K562 (cell line): ENCODE data around the gene SPHK1. TPM values are rescaled to one million over a fixed set of nuclear protein-coding genes. Genes with fewer than 3 reads are reported as not detected.
A peak's percentile ranks its signal among the peaks of the same experiment; 100 is the strongest.

Experiments
- ATAC-seq: fragments of 200-7000 bp; cut with Tn5 transposase; 3 replicates; pipeline ENCODE4 v1.9.1; 2020; ENCODE audit warnings: moderate library complexity
- BruUV-seq: library from RNA; stranded (reverse); fragments of 400-500 nt; replicated peaks from 2 replicates; lab custom pipeline; 2021; lab: Mats Ljungman, UMichigan
- CTCF ChIA-PET: fragments of 300-600 bp; formaldehyde crosslinking; extraction: SDS; loops from one replicate; lab custom pipeline; 2021; ENCODE audit warnings: low intra/inter-chr PET ratio; lab: Yijun Ruan, JAX
- POLR2A ChIA-PET: fragments of 300-600, 350-650 bp; sonication (Branson Sonifier 250); formaldehyde crosslinking; extraction: SDS; loops from one replicate; lab custom pipeline; 2021; ENCODE audit warnings: antibody characterized with exemption, inconsistent platforms; lab: Yijun Ruan, JAX
- DNase-seq, 4 experiments: peaks; one replicate each; pipeline versions ENCODE4 v3.0.0 to v3.0.0-alpha.2; 2011 to 2018; ENCODE audit warnings: low spot score in 3 of 4, mixed read lengths in 3 of 4; ENCODE audit errors: extremely low read depth in 1 of 4
- FAIRE-seq: peaks from 2 replicates; lab custom pipeline; 2011; peaks lifted over from hg19 to GRCh38; lab: Jason Lieb, UNC
- H2AFZ ChIP-seq: 2 replicates; pipeline ENCODE4 v1.6.0; 2011; ENCODE audit warnings: low read depth, low read length, control low read depth, inconsistent platforms
- H3K27ac ChIP-seq: fragments of 200-600 bp; 3 replicates; pipeline ENCODE4 v1.8.0; 2011; ENCODE audit warnings: low read depth, mild to moderate bottlenecking, control low read depth, inconsistent platforms, low read length, moderate library complexity, mixed read lengths; ENCODE audit errors: extremely low read depth
- H3K27me3 ChIP-seq, 2 experiments: fragments of 300-600 bp in 1 of 2; 2 replicates in 1 of 2; 3 replicates in 1 of 2; pipeline versions ENCODE4 v1.6.0 to v1.8.0; 2011; ENCODE audit warnings: inconsistent platforms in 2 of 2, low read length in 2 of 2, mild to moderate bottlenecking in 1 of 2, mixed read lengths in 1 of 2, moderate library complexity in 1 of 2; ENCODE audit not compliant: control insufficient read depth in 2 of 2, insufficient read depth in 2 of 2
- H3K36me3 ChIP-seq: fragments of 300-600 bp; 3 replicates; pipeline ENCODE4 v1.8.0; 2011; ENCODE audit warnings: mild to moderate bottlenecking, low read length, inconsistent platforms; ENCODE audit not compliant: control insufficient read depth, insufficient read depth
- H3K4me1 ChIP-seq, 2 experiments: fragments of 200-600 bp in 1 of 2; replicated peaks in 1 of 2; 2 replicates in 1 of 2; 3 replicates in 1 of 2; pipeline versions ENCODE4 v1.5.1 to v1.8.0; 2011; ENCODE audit warnings: inconsistent platforms in 2 of 2, low read length in 2 of 2, mild to moderate bottlenecking in 1 of 2, mixed read lengths in 1 of 2, moderate library complexity in 1 of 2; ENCODE audit not compliant: control insufficient read depth in 2 of 2, insufficient read depth in 2 of 2
- H3K4me2 ChIP-seq: 2 replicates; pipeline ENCODE4 v1.6.1; 2011; ENCODE audit warnings: low read length, control low read depth, inconsistent platforms, mixed read lengths; ENCODE audit not compliant: insufficient read depth
- H3K4me3 ChIP-seq: fragments of 200-600 bp; sonication (generic), shearing (Covaris generic); 2 replicates; pipeline ENCODE4 v1.5.1; 2016; ENCODE audit warnings: control low read depth, inconsistent platforms
- H3K79me2 ChIP-seq: fragments of 200-600 bp; 3 replicates; pipeline ENCODE4 v1.8.0; 2011; ENCODE audit warnings: low read length, inconsistent platforms; ENCODE audit not compliant: control insufficient read depth, insufficient read depth
- H3K9ac ChIP-seq, 2 experiments: 2 replicates each; pipeline versions ENCODE4 v1.6.0 to v1.6.1; 2011; ENCODE audit warnings: low read depth in 2 of 2, low read length in 2 of 2, control low read depth in 1 of 2, inconsistent platforms in 1 of 2, mild to moderate bottlenecking in 1 of 2, mixed read lengths in 1 of 2; ENCODE audit not compliant: insufficient read depth in 1 of 2
- H3K9me1 ChIP-seq: one replicate; pipeline ENCODE4 v1.6.0; 2011; ENCODE audit warnings: inconsistent platforms, mild to moderate bottlenecking, low read length, moderate library complexity; ENCODE audit not compliant: control insufficient read depth, insufficient read depth
- H3K9me3 ChIP-seq: replicated peaks from 2 replicates; pipeline ENCODE4 v1.5.1; 2011; ENCODE audit warnings: low read depth, low read length, inconsistent platforms; ENCODE audit not compliant: control insufficient read depth, insufficient read depth
- H4K20me1 ChIP-seq: replicated peaks from 2 replicates; pipeline ENCODE4 v1.6.1; 2011; ENCODE audit warnings: low read length, inconsistent platforms, mixed read lengths; ENCODE audit not compliant: control insufficient read depth, insufficient read depth
- CBX2 ChIP-seq: fragments of 200-600 bp; sonication (generic); IDR thresholded peaks from one replicate; pipeline ENCODE4 v1.6.1; 2012; ENCODE audit warnings: mild to moderate bottlenecking, low read length, inconsistent platforms; ENCODE audit not compliant: insufficient read depth, poor library complexity, severe bottlenecking
- CHCHD3 ChIP-seq: fragments of 250-450 bp; sonication (Bioruptor Pico); IDR thresholded peaks from 2 replicates; pipeline ENCODE4 v2.1.2; 2022; ENCODE audit warnings: mild to moderate bottlenecking
- LARP7 ChIP-seq: fragments of 450-650 bp; IDR thresholded peaks from 2 replicates; pipeline ENCODE4 v1.6.1; 2016
- MED1 ChIP-seq: sonication (generic); formaldehyde crosslinking; IDR thresholded peaks from 2 replicates; pipeline ENCODE4 v1.8.1; 2023; ENCODE audit warnings: missing genetic modification reagents, borderline replicate concordance
- NCOA6 ChIP-seq: fragments of 450-650 bp; IDR thresholded peaks from 2 replicates; pipeline ENCODE4 v1.6.1; 2017; ENCODE audit warnings: mild to moderate bottlenecking
- RBM22 ChIP-seq: fragments of 200-400 bp; formaldehyde crosslinking; IDR thresholded peaks from 2 replicates; pipeline ENCODE4 v1.6.1; 2018; ENCODE audit warnings: low read length, low read depth; ENCODE audit not compliant: poor library complexity, severe bottlenecking
- SRSF7 ChIP-seq: fragments of 200-400 bp; formaldehyde crosslinking; optimal IDR thresholded peaks from 2 replicates; pipeline ENCODE3; 2017; ENCODE audit warnings: mild to moderate bottlenecking, low read depth, low read length
- TAF1 ChIP-seq: IDR thresholded peaks from 2 replicates; pipeline ENCODE4 v1.6.1; 2011; ENCODE audit warnings: mild to moderate bottlenecking, low read length, moderate library complexity; ENCODE audit not compliant: insufficient read depth, control insufficient read depth, severe bottlenecking; ENCODE audit errors: extremely low read depth
- TGIF2 ChIP-seq: sonication (generic); formaldehyde crosslinking; IDR thresholded peaks from 2 replicates; pipeline ENCODE4 v1.8.1; 2022; ENCODE audit warnings: mild to moderate bottlenecking, missing genetic modification reagents, moderate library complexity
- THRAP3 ChIP-seq: fragments of 450-650 bp; IDR thresholded peaks from 2 replicates; pipeline ENCODE4 v1.6.1; 2016; ENCODE audit warnings: mild to moderate bottlenecking, inconsistent platforms, borderline replicate concordance
- USF1 ChIP-seq: sonication (generic); formaldehyde crosslinking; IDR thresholded peaks from 2 replicates; pipeline ENCODE4 v1.9.0; 2022; ENCODE audit warnings: mild to moderate bottlenecking, missing genetic modification reagents
- ZBTB2 ChIP-seq: fragments of 450-650 bp; IDR thresholded peaks from 2 replicates; pipeline ENCODE4 v1.6.1; 2016; ENCODE audit warnings: antibody characterized with exemption
- ZC3H8 ChIP-seq: fragments of 450-650 bp; IDR thresholded peaks from 2 replicates; pipeline ENCODE4 v1.6.1; 2017
- WGBS: fragments of 100-300 bp; shearing (Covaris generic); methylation state at CpG from one replicate; pipeline ENCODE4 v1.1.6; 2016; ENCODE audit warnings: low coverage, mixed read lengths; ENCODE audit not compliant: insufficient coverage; ENCODE audit errors: missing lambda C conversion rate; 5-methylcytosine and 5-hydroxymethylcytosine counted together
- in situ Hi-C: fragments of 300-500 bp; cut with MboI; formaldehyde crosslinking; loops from 4 replicates; pipeline ENCODE4 v1.15.0; 2018; ENCODE audit warnings: inconsistent platforms, mixed read lengths
- intact Hi-C: fragments of 100-400 bp; cut with micrococcal nuclease; formaldehyde crosslinking; loops from 2 replicates; pipeline ENCODE4 v1.14.2; 2022
- polyA plus RNA-seq, 8 experiments: library from polyadenylated mRNA; depleted of rRNA in 4 of 8; stranded (reverse) in 5 of 8; unstranded in 3 of 8; fragments of >200 nt; fragmentation: Nextera tagmentation in 2 of 8; fragmentation: Illumina TruSeq in 1 of 8; extraction: Ambion mirVana in 2 of 8; extraction: Trizol in 1 of 8; gene quantifications; 2 replicates each; pipeline versions ENCODE4 v1.2.1 to v1.2.3, GENCODE V29; 2011 to 2014; ENCODE audit warnings: inconsistent platforms in 1 of 8, missing spikeins in 1 of 8
- total RNA-seq, 7 experiments: library from RNA; depleted of rRNA in 6 of 7; stranded (reverse); fragments of >200 nt in 6 of 7; fragmentation: Illumina TruSeq in 2 of 7; extraction: Trizol in 2 of 7; gene quantifications; 2 replicates each; pipeline versions ENCODE4 v1.2.1 to v1.2.3, GENCODE V29; 2011 to 2021; ENCODE audit warnings: low replicate concordance in 1 of 7

SPHK1 gene
- total and polyA plus RNA-seq, 9 of the 15 experiments (the other 6 are each of a cell fraction or from before 2014, with no cell fraction given): 0.21 to 60.3 (median 14.5) TPM

- no peak for FAIRE-seq
- no peaks in the 10 kb centered on the region for H3K36me3 ChIP-seq
Measured at GRCh38 chr17:76368545-76368944, 15.9 kb upstream of the SPHK1 start.

More at GRCh38 chr17:76368545-76368944, 15.9 kb upstream of the SPHK1 start:
- ChIA-PET POLR2A (interaction anchor here (0.7 to 1.5 kb wide), 3 partner anchors 10 to 55 kb away, joined by 3 to 4 read pairs (median 3); no protein-coding TSS in a partner anchor), CTCF (no interaction called here)
- DNase-seq: peak in 1 of 4 experiments; percentile 4
- H3K4me2 ChIP-seq: no peak overlapping the region
- no peak for ATAC-seq
- intact Hi-C loops: no loop called here
- H3K4me1 ChIP-seq: peaks cover 4 to 20% of the 10 kb centered on the region in 2 experiments; a peak in 4 of 5 replicates
- no TSS peak for BruUV-seq
- in situ Hi-C loops: no loop called here
- H3K27ac ChIP-seq: no peak overlapping the region
- no peak overlapping the region; a peak in 1 of 4 replicates for H3K9ac ChIP-seq
- no peak overlapping the region for H2AFZ ChIP-seq
- H3K4me3 ChIP-seq: no peak overlapping the region
- TF ChIP-seq ZBTB2 (no peak), SRSF7 (no peak), ZC3H8 (no peak), TAF1 (no peak), CBX2 (no peak), RBM22 (no peak), LARP7 (no peak), THRAP3 (no peak), TGIF2 (CRISPR knock-in tag) (no peak), CHCHD3 (CRISPR knock-in tag) (no peak), MED1 (CRISPR knock-in tag) (no peak), NCOA6 (no peak), USF1 (no peak)
- 85% methylated on average over 10 of the region's 11 CpGs for WGBS
- H3K79me2 ChIP-seq: no peaks in the 10 kb centered on the region
- H4K20me1 ChIP-seq: no peaks in the 10 kb centered on the region
- H3K9me1 ChIP-seq: no peaks in the 10 kb centered on the region
- no peaks in the 10 kb centered on the region for H3K27me3 ChIP-seq
- no peaks in the 10 kb centered on the region for H3K9me3 ChIP-seq
